Epithelial cell of esophagus (primary cell): ENCODE results near the gene FILIP1L.

Experiments
- DNase-seq: peaks from one replicate; pipeline ENCODE4 v3.0.0; 2010; ENCODE audit warnings: low read depth
- H3K4me3 ChIP-seq: 2 replicates; pipeline ENCODE4 v1.5.1; 2011; ENCODE audit warnings: mild to moderate bottlenecking, low read length, control low read depth
- TF ChIP-seq, protein P1 (sequence below): IDR thresholded peaks from 2 replicates; pipeline ENCODE4 v1.5.1; 2011; ENCODE audit warnings: low read depth, mild to moderate bottlenecking, low read length, control low read depth, inconsistent platforms; ENCODE audit not compliant: insufficient read depth; ENCODE audit errors: missing control alignments

The FILIP1L gene

DNA sequence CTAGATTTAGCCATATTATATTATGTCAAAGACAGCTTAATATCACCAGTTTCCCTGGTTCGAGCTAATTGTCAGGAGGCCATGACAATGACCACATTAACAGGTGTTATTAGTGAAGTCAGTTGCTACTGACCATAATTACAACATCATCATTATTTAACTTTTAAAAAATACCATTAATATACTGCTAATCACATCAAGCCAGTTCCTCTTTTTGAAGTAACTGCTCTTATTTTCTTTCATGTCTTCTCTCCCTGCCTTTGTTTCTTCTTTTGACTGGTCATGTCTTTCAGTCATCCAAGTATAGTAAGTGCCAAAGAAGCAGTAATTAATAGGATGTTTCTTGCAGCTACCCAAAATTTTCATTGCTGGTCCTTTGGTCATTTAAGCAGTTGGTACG is 235.0 kb downstream of the FILIP1L start:
- H3K4me3 ChIP-seq, result no peak overlapping the region
- TF ChIP-seq, protein P1, sequence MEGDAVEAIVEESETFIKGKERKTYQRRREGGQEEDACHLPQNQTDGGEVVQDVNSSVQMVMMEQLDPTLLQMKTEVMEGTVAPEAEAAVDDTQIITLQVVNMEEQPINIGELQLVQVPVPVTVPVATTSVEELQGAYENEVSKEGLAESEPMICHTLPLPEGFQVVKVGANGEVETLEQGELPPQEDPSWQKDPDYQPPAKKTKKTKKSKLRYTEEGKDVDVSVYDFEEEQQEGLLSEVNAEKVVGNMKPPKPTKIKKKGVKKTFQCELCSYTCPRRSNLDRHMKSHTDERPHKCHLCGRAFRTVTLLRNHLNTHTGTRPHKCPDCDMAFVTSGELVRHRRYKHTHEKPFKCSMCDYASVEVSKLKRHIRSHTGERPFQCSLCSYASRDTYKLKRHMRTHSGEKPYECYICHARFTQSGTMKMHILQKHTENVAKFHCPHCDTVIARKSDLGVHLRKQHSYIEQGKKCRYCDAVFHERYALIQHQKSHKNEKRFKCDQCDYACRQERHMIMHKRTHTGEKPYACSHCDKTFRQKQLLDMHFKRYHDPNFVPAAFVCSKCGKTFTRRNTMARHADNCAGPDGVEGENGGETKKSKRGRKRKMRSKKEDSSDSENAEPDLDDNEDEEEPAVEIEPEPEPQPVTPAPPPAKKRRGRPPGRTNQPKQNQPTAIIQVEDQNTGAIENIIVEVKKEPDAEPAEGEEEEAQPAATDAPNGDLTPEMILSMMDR, result no peak
- DNase-seq, result no peak

DNA sequence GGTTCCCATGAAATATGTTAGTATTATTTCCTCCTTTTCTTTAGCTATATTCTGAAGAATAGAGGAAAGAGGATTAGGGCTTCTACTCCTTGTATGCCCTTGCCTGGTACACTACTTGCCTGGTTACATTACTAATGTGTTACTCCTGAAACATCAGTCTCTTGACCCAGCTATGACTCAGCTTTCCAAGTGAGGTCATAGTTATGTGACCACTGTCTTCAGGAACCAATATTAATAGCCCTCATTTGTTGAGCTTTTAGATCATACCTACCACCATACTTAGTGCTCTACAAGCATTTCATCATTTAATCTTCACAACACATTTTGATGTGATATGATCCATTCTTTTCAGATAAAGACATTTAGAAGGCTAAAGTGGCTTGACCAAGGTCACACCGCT is 236.3 kb downstream of the FILIP1L start:
- TF ChIP-seq, protein P1, result no peak
- peak; percentile 85 for DNase-seq

DNA sequence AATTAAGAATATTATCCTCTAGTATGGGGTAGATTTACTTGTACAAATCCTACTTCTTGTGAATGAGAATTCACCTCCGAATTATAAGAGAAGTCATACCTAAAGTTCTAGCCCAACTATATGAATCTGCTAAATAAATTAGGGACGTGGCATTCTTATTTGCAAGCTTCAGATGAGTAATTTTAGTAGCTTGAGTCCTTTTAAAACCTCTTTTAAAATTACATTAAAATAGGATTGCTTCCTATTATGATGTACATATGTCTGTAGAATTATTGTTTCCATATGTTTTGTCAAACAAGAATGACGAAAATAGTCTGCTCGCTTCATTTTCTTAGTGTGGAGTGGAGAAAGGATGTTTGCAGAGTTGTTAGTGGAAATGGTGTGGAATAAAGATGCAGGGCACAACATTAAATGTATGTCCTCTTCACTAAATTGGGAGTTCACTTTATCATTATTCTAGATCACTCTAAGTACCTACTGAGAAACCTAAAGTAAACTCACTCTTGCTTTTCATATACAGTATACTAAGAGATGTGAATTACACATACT is 237.2 kb downstream of the FILIP1L start:
- H3K4me3 ChIP-seq, result no peak overlapping the region
- TF ChIP-seq, protein P1, result no peak
- DNase-seq, result no peak

More for the DNA sequence above, 236.3 kb downstream of the FILIP1L start:
- no peak overlapping the region for H3K4me3 ChIP-seq

DNA sequence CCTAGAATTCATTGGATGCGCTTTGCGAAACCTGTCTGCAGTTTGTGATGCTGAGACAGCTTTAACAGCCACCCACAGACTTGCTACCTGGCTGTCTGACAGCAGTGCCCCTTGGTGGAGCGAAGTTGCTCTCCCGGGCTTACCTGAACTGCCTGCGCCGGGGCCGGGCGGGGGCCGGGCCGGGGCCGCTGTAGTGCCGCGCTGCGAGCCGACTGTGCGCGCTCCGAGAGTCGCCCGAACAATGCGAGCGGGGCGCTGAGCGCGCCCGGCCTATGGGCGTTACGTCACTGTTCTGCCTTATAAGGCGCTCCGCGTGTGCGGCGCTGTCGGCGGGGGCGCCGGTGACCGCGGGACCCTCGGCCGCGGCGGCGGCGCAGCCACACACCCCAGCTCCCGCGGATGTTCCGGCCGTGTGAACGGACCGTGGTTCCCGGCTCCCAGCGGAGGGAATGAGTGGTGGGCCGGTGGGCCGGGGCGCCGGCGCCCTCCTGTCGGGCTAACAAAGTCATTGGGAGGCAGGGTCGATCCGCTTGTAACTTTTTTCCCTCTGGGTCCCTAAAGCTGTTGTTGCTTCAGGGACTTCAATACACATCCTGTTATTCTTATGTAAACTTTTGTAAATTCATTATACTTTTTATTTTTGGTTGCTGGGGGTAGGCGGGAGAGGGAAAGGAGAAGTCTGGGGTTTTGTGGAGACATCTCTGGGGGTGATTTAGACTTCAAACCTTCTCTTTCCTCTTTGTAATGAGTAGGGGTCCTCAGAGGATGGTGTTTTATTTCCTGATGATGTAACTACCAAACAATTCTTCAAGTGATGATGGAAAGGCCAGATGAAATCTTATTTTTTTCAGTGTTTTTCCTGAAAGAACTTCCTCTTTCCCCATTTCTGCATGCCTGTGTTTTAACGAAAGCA is 238.1 kb downstream of the FILIP1L start:
- peak; percentile 85 for DNase-seq
- H3K4me3 ChIP-seq, result peak overlapping the region; percentile 68
- TF ChIP-seq, protein P1, result no peak

DNA sequence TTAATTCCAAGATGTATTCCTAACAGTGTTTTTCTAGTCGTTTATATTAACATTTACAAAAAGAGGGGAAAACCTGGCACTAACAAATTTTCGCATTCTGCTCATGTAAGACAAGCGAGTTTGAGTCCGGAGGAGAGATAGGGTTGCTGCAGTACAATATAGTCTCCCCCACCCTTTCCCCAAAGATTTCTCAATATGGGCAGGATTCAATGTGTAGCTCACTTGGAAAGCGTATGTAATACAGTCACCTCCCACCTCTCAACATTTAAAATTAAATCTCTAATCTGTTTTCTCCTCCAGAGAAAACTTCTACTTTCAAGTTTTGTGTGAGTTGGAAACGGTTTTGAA is 238.7 kb downstream of the FILIP1L start:
- TF ChIP-seq, protein P1, result no peak
- peak overlapping the region; percentile 68 for H3K4me3 ChIP-seq
- peak; percentile 65 for DNase-seq

DNA sequence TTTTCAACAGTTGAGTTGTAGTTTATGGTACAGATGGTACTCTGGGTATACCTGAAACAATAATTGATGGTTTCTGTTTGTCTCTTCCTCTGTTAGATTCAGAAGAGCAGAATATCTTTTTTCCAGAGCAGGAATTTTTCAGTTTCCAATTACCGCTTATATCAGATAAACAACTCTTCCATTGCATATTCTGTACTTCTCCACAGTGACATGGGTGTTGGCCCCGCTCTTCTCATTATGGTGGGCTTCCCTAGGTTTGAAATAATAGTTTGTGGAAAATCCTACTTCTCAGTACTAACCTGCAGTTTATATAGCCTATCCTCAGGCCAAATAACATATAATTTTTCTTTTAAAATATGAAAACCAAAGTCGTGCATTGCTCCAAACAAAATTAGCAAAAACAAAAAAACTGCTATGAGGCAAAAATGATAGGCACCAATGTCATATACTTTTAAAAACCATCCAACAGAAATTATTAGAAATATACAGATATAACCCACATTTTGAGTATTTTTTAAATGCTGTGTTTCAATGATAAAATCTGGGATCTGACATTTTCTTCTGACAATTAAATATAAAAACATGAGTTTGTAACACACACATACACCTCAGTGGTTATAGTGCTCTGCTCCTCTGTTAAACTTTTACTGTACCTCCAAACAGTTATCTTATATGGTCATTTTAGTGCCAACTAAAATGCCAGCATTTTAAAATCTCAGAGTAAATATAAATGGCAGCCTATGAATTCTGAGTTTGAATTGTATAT is 239.9 kb downstream of the FILIP1L start:
- TF ChIP-seq, protein P1, result no peak
- DNase-seq, result no peak
- H3K4me3 ChIP-seq, result peak overlapping the region; percentile 68
